Hepatic stellate cell (primary cell): ENCODE results near the gene ATXN7.

Experiments used
- DNase-seq: peaks from one replicate; pipeline ENCODE4 v3.0.0; 2011; ENCODE audit warnings: low spot score

The ATXN7 gene

DNA sequence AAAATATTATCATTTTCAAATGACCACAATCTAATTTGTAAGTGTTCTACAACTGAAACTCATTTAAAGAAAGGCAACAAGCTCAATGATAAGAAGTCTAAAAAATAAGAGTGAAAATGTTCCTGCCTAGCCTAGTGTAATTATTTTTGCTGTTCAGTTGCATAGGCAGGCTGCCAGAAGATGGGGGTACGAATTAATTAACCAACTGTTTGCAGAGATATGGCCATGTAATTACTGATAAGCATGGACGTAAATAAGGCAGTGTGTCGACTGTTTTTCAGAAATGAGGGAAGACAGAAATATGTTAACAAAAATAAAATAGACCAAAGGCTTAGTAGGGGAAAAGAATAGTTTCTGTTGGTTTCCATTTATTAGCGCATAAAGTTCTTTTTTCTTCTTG lies 73.3 kb downstream of the ATXN7 start:
- DNase-seq, result no peak

DNA sequence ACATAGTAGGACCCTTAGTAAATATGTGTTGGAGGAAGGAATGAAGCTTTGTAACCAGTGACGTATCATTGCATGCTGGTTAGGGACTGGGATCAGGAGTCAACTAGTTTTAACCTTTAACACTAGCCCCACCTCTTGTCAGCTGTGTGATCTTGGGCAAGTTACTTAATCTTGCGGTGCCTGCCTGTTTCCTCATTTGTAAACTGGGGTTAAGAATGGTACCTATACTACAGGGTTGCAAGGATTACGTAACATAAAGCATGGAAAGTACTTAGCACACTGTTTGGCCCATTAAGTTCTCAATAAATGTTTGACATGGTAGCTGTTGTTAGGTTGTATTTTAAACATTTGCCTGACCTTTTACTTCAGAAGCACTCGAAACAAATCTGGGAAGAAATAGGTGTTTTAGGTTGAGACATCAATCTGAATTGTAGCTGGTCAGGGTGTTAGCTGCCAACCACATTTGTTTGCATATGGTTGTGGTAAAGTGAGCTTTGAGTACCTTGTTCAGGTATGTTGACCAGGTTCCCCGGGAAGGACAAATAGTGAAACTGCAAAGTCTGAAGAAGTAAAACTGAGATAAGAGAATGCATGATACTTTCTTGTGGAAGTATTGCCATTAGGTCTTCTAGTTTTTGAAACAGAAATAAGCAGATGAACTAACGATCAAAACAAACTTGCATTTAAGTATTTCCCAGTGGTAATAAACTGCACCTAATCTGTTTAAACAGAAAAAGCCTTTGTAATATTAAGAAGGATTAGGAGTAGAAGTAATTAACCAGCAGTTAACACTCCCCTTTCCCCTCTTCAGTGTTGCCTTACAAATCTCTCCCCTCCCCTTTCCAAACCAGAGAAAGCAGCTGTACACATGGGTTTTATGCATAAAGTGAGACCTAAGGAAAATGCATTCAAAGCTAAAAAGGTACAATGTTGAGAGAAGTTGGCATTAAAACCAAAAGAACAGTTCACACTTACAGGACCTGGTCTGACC lies 74.3 kb downstream of the ATXN7 start:
- DNase-seq, result no peak

DNA sequence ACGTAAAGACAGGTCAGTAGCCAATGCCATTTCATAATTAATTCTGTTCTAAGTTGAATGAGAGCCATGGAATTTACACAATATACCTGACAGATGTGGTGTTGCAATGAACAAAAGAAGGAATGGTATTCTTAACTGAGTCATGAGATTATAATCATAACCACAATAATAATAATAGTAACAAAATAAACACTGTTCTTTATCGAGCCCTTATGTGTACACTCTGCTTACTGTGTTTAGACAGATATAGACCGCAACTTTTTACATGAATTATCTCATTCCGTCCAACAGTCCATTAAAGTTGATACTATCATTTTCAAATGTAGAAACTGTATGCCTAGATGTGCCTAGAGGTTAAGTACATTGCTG lies 76.7 kb downstream of the ATXN7 start:
- no peak for DNase-seq

DNA sequence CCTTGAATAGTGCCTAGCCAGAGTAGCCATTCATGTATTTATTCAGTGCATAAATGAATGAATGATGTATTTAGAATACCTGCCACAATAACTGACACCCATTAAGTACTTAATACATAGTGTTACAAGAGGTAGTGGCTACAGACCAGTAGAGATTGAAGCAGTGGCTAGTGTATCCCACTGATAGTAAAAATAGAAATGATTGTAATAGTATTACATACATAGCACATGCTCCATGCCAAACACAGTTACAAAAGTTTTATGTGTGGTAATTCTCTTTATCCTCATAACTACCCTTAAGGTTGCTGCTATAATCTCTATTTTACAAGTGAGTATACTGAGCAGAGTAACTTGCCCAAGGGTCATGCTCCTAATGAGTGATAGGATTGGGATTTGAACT lies 78.9 kb downstream of the ATXN7 start:
- DNase-seq, result no peak

DNA sequence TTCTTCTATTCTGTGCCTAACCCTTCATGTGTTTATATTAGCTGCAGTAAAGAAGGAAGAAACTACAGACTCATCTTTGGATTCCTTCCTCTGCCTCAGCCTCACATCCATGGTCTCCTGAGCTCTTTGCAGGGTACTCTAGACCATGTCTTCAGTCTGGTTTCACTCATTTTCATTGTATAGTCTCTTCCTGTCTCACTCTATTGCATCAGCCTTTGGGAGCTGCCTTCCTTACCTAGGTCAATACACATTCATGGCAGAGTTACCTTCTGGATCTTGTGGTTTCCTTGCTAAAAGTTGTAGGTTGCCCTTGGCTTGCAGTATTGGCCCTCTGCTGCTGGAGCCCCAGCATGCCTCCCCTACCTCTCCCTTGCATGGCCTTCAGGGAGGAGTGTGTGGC lies 80.0 kb downstream of the ATXN7 start:
- no peak for DNase-seq

DNA sequence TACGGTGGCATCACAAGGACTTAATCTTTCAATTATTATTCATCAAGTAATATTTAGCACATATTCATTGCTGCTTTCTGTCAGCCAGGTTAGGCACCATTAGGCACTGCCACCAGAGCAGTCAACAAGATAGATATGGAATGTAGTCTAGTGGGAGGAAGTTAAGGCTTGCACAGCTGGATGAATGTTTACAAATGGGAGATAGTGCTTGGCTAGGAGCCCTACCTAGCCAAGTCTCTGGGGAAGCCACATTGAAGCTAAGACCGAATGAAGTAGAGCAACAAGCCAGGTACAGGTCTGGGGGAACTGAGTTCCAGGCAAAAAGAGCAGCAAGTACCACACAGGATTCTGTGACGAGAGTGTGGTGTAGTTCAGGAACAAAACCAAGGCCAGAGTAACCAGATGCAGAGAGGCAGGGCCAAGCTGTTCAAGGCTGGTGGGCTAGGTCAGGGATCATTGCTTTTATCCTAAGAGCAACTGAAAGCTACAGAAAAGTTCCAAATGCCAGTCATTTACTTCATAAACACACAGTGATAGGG lies 82.0 kb downstream of the ATXN7 start:
- DNase-seq, result no peak

DNA sequence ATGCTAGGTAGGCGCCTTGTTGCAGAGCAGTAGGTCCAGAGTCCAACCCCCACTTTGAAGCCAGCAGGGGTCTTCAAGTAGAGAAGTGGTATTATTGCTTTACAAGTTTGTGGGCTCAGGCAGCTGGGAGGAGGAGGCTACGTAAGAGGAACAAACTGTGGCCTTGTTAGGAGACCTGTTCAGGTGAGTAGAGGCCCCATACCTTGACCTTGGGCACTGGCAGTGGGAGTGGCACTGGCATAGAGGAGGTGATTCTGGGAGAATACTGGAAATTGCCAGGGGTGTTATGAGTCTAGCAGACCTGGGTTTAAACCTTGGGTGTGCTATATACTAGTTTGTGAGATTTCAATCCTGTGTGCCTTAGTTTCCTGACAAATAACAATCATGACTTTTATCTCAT lies 83.1 kb downstream of the ATXN7 start:
- no peak for DNase-seq

DNA sequence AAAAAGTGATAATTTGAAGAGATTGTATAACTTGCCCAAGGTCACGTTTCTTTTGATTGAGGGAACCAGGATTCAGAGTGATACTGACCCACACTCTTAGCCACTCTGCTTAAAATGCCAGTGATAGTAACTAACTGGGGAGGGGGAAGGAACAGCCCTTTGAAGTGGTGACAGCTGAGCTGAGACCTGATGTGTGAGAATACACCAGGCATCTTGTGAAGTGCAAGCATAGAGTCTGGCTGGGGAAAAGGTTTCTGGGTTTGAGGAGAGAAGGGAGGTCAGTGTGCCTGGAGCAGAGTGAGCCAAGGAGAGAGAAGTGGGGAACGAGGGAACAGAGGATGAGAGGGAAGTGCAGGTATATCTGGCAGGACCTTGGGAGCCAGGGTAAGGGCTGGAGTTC lies 83.9 kb downstream of the ATXN7 start:
- DNase-seq, result no peak

DNA sequence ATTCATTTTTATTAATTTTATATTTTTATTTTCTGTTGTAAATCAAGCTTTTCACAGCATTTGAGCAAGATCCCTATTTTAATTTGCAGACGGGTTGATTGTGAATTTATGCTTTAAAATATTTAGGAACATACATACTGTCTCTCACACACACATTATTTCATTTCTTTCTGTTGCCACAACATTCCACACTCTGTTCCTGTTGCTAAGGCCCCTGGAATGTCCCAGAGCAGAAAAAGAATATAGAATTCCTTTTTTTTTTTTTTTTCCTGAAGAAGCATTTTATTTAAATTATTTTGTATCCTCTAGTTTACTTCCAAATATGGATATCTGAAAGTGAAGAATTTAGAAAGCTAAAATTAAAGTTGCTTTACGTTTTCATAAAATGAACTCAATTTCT lies 85.3 kb downstream of the ATXN7 start:
- DNase-seq, result peak; percentile 64

DNA sequence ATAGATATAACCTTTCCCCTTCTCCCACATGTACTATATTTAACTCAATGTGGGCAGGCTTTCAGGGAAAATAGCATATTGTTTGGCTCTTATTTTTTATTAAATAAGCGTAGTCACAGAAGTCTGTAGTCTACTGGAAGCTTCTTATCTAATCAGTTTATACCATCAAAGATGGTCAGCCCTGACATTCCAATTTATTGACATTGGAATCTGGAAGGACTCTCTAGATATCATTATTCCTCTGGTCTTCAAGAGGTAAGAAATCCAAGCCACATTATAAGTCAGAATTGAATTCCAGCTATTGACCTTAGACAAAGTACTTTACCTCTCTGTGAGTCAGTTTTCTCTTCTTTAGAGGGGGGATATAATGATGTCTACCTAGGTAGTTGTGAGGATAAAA lies 87.0 kb downstream of the ATXN7 start:
- DNase-seq, result no peak

DNA sequence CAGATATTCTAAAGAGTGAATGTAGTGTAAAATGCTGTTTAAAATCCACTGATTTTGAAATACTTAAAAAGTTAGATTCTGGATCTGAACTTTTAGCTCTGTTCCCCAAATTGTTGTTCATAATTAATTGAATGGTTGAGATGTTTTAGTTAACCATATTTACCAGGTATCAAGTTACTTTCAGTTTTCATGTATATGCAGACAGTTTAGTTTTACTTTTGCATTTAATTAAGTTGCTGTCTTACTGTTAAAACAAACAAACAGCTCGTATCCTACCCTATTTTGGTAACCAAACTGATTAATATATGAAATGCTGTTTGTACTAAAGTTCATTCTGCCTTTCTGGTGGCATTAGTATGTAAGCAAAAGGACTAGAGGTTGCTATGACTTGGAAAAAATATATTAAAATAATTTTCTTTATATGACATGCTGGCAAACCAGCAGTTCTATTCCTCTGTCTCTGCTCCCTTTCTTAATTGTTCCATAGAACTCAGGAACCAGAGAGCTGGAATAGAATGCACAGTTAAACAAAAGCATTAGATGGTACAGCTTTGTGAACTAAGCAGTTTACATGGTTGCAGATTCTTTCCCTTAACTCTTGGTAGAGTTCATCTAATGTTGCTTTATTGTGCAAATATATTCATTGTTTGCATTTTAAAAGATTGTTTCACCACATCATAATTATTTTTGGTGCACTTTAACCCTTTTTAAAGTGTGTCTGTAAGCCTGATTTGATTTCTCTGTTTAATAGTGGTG lies 88.0 kb downstream of the ATXN7 start:
- no peak for DNase-seq

DNA sequence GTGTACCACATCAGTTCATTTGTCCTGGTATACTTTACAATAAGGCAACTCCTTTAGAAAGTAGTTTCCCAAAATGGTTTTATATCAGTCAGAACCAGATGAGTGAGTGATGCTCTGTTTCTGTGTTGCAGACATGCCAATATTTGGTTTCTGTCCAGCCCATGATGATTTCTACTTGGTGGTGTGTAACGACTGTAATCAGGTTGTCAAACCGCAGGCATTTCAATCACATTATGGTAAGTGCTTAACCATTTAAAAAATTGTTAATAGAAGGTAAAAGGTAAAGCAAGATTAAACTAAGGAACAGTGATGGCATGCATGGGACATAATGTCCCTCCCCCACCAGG lies 88.6 kb downstream of the ATXN7 start:
- no peak for DNase-seq

DNA sequence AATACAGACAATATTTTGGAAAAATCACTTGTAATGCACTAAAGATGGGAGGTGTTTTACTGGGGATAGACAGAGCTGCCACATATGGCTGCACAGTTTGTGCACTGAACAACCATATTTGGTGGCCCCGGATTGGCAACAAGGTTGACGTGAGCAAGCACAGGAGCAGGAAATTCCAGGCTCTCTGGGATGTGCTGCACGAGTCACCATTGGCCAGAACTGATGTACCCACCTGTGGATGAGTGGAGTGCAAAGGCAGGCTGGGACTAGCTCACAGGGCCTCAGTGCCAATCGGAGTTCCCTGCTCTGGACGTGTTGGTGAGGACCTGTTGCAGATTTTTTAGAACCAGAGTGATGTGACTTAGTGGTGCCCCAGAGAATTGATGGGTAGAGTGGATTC lies 90.5 kb downstream of the ATXN7 start:
- no peak for DNase-seq

DNA sequence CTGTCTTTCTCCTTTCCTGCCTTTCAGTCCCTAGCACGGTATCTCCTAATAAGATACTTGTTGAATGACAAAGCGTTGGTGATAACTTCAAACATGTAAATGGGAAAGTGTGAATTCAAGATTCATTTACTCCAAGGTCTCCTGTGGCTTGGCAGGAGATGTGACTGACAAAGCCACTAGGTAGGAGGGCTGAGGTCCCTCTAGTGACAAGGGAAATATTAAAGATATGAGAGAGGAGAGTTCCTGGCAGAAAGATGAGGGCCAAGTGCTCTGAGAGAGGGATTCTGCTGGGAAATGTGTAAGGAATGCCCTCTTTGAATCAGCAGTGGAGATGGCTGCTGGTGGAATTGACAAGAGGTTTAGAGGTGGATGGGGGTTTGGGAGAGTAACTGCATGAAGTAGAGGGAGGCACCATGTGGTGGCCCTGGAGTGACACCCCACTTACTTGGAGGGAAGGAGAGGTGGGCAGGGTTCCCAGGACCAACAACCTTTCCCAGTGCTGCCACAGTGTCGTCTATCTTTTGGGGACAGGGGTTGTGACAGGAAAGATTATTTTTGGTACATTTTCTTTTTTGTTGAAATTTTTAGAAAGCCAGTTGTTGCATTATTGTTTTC lies 91.5 kb downstream of the ATXN7 start:
- DNase-seq, result no peak

DNA sequence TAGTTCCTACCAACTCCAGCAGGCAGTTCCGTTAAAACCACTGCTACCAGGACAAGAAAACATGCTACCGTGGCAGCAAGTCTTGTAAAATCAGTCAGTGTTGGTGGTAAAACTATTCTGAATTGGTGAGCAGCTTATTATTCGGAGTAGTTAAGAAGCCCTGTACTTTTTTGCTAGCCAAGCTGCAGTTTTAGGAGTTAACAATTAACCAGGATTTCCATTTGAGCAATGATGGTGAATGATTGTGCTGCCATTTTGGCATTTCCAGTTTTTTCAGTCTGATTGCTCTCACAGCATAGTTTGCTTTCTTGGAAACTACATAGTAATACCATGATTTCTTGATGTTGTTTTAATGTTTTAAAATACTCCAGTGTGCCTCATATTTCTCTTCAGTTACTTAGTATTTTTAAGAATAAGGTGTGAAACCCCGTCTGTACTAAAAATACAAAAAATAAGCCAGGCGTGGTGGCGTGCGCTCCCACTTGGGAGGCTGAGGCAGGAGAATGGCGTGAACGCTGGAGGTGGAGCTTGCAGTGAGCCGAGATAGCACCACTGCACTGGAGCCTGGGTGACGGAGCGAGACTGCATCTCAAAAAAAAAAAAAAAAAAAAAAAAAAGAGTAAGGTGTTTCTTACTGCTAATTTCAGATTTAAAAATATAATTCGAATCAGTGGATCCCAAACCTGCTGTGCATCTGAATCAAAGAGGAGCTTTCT lies 92.3 kb downstream of the ATXN7 start:
- no peak for DNase-seq

DNA sequence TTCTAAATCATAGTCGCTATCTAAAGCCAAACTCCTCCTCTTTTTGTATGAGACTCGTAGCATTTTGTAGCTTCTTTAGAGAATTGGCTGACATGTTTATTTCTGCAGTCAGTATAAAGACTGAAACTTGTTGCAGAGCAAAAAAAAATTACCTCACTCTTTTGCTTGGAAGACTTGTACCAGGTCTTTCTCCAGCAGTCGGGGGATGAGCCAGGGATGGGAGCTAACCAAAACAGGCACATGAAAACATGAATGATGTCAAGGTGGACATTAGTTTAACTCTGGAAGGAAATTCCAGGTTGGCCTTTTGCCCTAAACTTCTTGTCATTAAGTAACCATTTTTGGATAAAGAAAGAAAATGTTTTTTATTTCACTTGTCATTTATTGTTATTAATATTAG lies 95.5 kb downstream of the ATXN7 start:
- DNase-seq, result no peak

DNA sequence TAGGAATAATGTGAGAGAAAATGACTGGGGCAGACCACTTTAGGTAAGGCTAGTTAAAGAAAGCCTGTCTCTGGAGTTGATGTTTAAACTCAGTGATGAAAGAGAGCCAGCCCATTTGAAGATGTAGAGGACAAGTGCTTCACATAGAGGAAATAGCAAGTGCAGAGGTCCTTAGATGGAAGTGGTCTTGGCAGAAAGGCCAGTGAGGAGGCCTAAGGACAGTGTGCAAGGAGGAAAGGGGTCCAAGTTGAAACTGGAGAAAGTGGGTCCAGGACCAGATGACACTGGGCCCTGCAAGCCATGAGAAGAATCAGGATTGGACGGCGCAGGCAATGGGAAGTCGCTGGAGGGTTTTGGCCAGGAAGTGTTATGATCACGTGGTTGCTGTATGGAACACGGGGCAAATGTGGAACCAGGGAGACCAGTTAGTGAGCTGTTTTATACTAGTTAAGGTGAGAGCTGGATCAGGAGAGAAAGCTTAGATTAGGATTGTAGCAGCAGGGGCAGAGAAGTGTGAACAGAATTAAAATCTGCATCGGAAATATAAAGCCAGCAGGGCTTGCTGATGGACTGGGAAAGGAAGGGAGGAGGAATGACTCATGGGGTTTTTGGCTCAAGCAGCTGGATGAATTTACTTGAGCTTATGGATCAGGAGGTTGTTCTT lies 96.5 kb downstream of the ATXN7 start:
- peak; percentile 46 for DNase-seq

DNA sequence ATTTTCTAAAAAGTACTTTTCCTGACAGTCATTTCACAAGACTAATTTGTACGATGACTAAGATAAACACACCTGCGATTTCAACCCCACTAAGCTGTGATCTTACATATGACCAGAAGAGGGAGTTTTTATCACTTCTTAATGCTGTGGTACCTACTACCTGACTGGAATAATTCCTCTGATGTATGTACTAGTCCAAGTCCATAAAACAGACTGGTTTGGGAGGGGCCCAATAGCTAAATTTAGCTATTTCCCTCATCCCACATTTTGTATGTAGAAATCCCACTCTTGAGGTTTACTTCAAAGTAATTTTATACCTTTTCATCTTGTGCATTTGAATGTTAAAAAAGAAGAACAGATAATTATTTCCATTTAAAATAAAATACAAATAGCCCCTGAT lies 98.2 kb downstream of the ATXN7 start:
- DNase-seq, result no peak

DNA sequence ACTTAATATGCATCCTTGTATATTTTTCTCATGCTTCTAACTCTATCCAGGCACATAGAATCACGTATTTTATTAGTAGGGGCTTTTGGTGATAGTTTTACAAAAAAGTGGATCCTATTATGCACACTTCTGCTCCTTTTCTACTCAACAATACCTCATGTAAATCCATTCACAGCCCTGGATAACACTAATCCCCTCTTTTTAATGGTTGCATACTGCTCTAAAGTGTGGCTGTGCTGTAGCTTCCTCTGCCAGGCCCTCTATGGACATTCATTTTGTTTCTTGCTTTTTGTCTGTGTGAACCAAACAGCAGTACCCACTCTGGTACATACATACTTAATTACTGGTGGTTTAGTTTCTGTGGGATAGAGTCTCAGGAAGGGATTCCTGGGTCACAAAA lies 99.8 kb downstream of the ATXN7 start:
- no peak for DNase-seq

DNA sequence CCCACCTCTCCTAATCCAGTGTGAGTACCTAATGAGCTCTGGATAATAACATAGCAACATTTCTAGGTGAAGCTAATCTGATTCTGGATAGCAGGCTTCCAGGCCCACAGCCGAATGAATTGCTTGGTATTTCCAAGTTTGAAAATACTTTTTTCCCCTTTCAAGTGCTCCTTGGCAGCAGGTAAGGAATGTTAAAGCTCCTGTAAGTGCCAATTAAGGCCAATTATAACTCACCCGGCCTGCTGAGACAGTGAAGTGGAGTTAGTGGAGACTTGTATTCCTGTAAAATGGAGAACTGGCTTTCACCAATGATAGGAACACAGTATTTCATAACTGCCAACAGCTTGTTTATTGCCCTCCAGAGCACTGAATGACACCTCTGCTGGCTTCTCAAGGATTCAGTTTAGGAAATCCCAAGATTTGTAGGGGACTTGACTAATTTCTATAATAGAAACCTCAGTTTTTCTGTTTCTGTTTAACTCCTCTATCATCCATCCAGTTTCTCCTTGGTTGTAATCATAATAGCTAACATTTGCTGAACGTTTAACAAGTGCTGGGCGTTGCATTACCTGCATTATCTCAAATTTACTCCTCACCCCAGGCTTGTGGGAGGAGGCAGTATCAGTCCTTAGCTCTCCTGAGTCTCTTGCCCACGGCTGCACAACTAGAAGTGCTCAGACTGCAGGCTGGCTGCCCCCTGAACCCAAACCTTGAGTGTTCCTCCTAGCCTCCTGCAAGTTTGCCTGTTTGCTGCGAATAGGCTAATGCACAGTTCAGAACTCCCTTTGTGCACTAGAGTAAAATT lies 101.2 kb downstream of the ATXN7 start:
- no peak for DNase-seq

DNA sequence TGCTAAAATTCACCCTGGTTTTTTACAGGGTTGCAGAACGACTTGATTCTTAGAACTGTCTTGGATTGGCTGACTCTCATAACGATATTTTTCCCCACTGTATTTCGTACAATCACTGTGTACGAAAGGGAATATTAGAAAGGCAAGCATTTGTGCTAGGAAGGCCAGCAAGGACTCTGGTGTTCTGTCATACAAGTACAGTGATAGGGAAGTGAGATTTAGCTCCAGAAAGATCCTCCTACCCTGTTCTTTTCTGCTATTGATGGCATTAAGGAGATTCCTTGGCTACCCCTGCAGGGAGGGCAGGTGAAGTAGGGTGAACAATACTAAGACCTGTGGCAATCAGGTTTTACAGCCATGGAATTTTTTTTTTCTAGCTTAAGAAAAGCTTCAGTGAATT lies 102.3 kb downstream of the ATXN7 start:
- no peak for DNase-seq
